NCI-H748 (cell line): ENCODE results near the gene EIF3L.

Source experiments
- DNase-seq: peaks from one replicate; lab custom pipeline; 2025; ENCODE audit not compliant: unreplicated experiment; lab: John Stamatoyannopoulos, UW

Gene EIF3L

DNA sequence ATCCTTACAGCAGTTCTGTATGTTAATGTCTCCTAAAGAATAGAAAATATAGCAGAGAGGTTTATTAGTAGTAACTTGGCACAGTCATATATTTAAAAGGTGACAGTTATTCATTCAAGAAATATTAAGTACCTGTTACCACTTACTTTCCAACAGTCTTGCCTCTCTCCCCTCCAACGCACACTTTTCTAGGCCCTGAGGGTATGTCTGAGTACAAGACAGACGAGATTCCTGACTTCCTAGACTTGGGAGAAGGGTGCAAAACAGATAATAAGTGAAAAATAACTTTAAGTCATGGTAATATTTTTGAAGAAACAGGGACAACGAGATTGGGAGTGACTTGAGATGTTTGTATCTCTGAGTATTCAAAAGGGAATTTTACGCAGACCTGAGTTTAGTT lies 1.6 kb downstream of the EIF3L start:
- no peak for DNase-seq

GRCh38 chr22:37852418-37852817 lies 3.2 kb downstream of the EIF3L start:
- no peak for DNase-seq

DNA sequence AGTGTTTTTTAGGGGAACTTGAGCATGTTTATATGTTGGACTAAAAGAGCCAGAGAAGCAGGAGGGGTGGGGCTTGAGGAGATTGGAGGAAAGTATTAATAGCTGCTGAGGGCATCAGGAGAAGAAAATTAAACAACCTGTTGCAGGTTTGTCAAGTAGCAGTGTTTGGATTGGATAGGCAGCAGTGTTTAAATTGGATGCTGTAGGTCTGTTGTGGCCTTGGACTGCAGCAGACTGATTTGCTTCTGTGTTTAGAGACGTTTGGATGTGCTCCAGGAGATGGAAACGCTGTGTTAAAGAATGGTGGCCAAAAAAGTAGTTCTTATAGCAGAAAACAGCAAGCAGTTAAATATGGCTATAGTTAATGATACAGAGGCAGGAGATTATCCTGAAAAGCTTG lies 5.7 kb downstream of the EIF3L start:
- DNase-seq = no peak

DNA sequence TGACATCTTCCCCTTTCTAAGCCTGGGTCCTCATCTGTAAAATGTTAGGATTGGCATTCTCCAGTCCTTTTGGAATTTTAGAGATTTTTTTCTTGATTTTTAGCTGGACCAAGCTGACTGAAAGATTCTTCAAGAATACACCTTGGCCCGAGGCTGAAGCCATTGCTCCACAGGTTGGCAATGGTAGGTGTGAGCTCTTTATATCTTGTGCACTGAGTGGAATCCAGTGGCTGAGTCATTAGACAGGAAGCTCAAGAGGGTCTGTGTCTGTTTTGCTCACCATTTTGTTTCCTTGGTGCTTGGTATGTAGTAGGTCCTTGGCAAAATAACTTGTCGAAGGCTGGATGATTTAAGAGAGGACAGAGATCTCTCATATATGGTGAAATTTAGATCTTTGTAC lies 6.2 kb downstream of the EIF3L start:
- DNase-seq = no peak

DNA sequence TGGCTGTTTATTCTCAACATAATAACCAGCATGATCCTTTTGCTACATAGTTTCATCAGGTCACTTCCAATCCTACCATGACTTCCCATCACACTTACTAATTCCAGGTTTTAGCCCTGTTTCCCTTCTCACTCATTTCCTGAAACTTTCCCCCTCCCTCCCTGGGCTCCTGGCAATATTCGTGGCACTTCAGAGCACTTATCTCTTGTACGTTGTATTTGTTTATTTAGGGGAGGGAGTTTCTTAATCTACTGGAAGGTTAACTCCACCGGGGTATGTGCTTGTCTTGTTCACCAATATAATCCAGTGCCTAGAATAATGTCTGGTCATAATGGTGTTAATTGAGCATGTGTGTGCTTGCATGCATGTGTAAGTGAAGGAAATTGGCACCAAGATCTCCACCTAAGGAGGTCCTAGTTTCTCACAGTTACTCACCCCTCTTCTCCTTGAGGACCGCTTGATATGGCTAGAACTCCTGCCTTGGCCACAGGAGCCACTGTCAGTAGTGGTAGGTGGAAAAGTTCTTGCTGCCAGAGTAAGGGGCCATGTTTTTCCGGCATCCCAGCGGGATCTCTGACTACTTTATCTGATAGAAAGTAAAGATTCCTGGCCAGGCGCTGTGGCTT lies 11.7 kb downstream of the EIF3L start:
- no peak for DNase-seq

DNA sequence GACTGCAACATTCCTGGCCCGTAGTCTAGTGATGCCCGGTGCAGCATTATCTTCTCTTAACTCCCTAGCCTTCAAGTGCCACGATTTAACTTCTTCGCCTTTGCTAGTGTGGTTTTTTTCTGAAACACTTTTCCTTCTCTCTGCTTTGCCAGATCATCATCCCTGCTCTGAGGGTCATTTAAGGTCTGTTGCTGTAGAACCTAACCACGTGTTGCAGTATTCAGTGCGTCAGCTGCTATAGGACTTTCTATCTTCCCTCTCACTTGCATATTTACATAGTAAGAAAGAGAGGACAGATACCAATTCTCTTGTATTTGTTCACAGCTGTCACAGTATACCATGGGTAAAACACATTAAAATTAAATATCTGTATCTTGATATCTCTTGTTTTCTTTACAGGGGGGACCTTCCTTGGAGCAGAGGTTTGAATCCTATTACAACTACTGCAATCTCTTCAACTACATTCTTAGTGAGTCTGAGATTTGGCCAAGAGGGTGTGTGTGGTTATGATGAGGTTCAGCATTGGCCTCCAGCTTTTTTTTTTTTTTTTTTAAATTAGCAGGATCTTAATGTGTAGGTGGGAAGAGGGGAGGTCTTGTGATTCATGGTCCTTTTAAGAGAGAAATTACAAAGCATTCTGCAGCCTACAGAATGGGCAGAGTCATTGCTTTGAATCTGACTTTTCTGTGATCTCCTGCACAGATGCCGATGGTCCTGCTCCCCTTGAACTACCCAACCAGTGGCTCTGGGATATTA lies 13.5 kb downstream of the EIF3L start:
- DNase-seq = no peak

DNA sequence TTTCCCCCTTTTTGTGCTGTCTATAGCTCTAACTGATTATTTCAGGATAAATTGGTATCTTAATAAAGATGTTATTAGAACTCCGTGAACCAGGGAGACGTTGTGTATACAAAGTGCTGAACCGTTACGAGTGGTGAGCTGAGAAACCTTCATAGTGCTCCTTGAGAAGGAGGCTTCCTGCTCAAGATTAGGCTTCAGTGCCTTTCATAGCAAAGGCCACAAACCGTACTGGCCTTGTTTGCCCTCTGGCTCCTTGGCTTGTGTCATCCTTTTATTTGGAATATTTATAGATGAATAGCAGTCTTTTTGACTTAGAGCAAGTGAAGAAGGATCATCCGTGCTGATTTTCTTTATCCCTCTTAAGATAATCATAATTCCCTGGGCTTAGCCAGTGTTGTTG lies 16.3 kb downstream of the EIF3L start:
- no peak for DNase-seq

GRCh38 chr22:37870273-37870672 lies 21.1 kb downstream of the EIF3L start:
- DNase-seq = no peak

GRCh38 chr22:37880668-37881440 lies 31.6 kb downstream of the EIF3L start:
- DNase-seq = no peak

GRCh38 chr22:37884420-37884819 lies 35.2 kb downstream of the EIF3L start:
- no peak for DNase-seq

- no peak for DNase-seq
Observed at GRCh38 chr22:37887584-37888378, 38.6 kb downstream of the EIF3L start.

DNA sequence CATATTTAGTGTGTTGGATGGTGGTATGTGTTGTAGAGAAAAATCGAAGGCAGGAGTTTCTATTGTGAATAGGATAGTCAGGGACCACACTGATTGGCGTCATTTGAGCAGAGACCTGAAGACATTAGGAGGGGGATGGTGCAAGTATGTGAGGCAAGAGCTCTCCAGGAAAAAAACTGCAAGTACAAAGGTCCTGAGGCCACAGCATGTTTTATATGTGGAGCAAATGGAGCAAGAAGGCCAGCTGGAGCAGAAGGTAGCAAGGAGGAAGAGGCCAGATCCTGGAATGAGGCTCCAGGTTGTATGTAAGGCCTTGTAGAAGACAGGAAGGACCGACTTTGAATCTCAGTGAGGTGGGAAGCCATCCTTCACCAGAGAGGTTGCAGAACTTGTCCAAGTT lies 42.7 kb downstream of the EIF3L start:
- no peak for DNase-seq

DNA sequence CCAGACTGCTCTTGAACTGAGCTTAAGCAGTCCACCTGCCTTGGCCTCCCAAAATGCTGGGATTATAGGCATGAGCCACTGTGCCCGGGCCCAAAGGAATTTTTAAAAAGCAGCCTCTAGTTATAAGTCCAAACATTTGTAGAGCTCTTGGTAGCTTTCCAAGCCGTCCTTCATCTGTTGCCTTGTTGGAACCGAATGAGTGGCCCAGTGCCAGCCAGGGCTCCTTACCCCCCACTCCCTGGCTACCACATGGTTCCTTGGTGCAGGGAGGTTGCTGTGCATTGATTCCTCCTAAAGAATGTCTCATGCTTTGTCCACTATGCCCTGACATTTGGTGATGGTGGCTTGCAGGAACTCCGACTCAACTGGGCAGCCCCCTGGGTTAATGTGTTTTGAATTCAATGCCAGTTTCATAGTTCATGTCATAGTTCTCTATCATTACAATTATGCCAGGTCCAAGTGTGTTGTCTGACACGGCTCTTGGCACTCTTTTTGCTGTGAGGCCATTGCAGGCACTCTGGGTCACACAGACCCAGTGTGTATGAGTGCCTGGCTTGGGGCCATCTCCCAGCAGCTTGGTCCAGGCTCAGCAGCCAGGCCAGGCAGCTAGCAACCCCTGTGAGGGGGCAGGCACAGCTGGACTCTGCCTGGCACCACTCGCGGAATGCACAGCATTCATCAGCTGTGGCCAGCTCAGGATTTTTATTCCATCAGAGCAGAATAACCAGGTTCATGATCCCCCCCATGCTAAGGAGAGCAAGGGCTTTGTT lies 43.5 kb downstream of the EIF3L start:
- no peak for DNase-seq

- DNase-seq = no peak
Observed at GRCh38 chr22:37893583-37893983, 44.4 kb downstream of the EIF3L start.

DNA sequence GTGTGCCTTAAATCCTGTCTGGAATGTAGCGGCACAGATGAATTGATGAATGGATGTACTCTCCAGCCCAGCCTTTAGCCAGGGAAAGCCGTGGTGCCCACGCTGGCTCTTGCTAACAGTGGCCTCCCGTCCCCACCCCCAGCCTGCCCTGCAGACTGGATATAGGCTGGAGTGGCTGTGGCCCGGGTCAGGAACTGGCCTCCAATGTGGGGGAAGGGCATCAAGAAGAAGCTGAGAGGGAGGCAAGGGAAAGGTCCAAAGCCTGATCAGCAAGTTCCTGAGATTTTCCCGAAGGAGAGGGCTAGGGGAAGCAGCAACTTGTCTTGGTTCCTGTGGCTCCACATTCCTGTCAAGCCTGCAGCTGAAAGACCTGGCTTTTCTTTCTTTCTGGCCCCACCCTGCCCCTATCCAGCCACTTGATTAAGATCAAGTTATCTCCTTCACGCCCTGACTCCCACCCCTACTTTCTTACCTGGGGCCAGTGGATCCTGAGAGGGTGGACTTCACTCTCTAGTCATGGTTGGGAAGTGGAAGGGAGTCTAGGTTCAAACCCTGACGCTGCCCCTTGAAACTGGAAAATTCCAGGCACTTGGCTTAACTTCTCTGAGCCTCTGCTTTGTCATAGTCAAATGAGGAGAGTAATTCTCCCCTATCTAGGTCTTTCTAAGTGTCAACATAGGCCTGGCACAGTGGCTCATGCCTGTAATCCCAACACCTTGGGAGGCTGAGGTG lies 45.9 kb downstream of the EIF3L start:
- no peak for DNase-seq

GRCh38 chr22:37896181-37896592 lies 47.0 kb downstream of the EIF3L start:
- no peak for DNase-seq

DNA sequence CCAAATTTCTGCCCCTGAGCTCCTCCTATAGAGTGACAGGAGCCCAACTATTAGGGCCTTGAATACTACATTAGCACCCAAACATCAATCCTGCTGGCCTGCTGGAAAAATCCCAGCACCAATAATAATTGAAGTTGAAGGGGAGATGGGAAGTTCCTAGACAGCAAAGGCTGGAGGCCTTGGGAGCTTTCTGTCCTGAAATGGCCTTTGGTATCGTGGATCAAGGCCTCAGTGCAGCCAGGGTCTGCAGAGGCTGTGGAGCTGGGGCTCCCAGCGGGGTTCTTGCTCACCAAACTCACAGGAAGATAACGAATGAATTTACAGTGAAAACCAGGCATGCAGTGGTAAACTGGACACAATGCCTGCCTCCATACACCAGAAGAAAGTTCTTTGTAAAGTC lies 47.7 kb downstream of the EIF3L start:
- DNase-seq = no peak

- DNase-seq = no peak
Observed at GRCh38 chr22:37897807-37898206, 48.6 kb downstream of the EIF3L start.

DNA sequence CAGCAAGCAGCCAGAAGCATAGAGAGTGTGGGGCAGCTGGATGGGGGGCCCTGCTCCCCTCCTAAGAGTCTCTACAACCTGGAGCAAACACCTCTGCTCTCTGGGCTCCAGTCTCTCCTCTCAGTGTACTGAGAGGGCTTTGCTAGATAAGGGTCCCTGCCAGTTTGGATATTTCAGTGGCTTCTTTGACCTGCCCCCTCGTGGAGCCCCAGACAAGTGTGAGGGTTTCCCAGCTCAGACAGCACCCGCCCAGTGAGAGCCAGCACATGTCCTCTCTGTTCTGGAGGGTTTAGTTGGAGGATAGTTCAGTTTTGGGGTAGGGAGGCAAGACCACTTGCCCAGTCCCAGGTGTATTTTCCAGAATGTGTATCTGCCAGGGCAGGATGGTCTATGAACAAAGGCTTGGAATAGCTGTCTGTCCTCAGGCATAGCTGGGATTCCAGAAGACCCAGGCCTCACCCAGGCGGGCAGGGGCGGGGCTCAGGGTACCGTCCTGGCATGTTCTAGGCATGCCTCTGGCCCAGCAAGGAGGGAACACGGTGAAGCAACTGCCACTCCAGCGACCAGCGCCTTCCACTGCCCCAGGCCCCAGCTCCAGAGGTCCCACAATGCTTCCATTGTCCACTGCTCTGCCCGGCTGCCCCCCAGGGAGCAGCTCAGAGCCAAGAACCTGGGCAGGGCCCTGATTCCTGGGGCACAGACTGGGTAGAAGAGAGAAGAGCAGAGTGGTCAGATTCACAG lies 49.4 kb downstream of the EIF3L start:
- no peak for DNase-seq
